ENCODE measurements around the gene CHI3L2. TPM values are rescaled to one million over a fixed set of nuclear protein-coding genes. Genes with fewer than 3 reads are reported as not detected.

CHI3L2 gene
- total RNA-seq, 6 donors from 2014 or later: 2.1 to 115 (median 21.3) TPM

- DNase-seq: no peak
- H3K27ac ChIP-seq: peak overlapping the region; percentile 59 to 93 (median 86)
- 84 to 86% methylated on average over 5 of the region's 5 CpGs for WGBS, 2 donors
- no peaks in the 10 kb centered on the region for H3K9me3 ChIP-seq
- no peak for ATAC-seq (ENCODE audit: low FRiP score in 2 of 2)
- H3K27me3 ChIP-seq: no peaks in the 10 kb centered on the region
- TF ChIP-seq POLR2A (IDR thresholded peaks at IDR 0.05) (no peak), CTCF (IDR thresholded peaks at IDR 0.05) (no peak), EP300 (IDR thresholded peaks at IDR 0.05) (no peak), POLR2AphosphoS5 (IDR thresholded peaks at IDR 0.05) (no peak)
- peaks cover 0 to 29% (median 15%) of the 10 kb centered on the region in 4 donors for H3K36me3 ChIP-seq
- H3K4me3 ChIP-seq: peak overlapping the region in 3 of 4 donors; percentile 27 to 46 (median 43)
- H3K4me1 ChIP-seq: peaks cover 39 to 87% (median 69%) of the 10 kb centered on the region in 4 donors
These were observed 28.7 kb upstream of the CHI3L2 start for GRCh38 chr1:111198836-111199235.

- H3K9me3 ChIP-seq: no peaks in the 10 kb centered on the region
- WGBS, 2 donors: 79 to 87% methylated on average over 3 of the region's 3 CpGs
- no peaks in the 10 kb centered on the region for H3K27me3 ChIP-seq
- H3K4me3 ChIP-seq: peak overlapping the region in 3 of 4 donors; percentile 27 to 46 (median 43)
- ATAC-seq (ENCODE audit: low FRiP score in 2 of 2) (no peak), DNase-seq (no peak)
- TF ChIP-seq CTCF (IDR thresholded peaks at IDR 0.05) (no peak), POLR2AphosphoS5 (IDR thresholded peaks at IDR 0.05) (no peak), POLR2A (IDR thresholded peaks at IDR 0.05) (no peak), EP300 (IDR thresholded peaks at IDR 0.05) (no peak)
- H3K27ac ChIP-seq: peak overlapping the region; percentile 59 to 93 (median 86)
- H3K36me3 ChIP-seq: peaks cover 0 to 29% (median 14%) of the 10 kb centered on the region in 4 donors
- H3K4me1 ChIP-seq: peaks cover 34 to 84% (median 66%) of the 10 kb centered on the region in 4 donors
These were observed 28.2 kb upstream of the CHI3L2 start for GRCh38 chr1:111199329-111199728.

- no peaks in the 10 kb centered on the region for H3K9me3 ChIP-seq
- TF ChIP-seq EP300 (IDR thresholded peaks at IDR 0.05): no peak
- peak in 3 of 4 donors; percentile 30 to 87 (median 52) for TF ChIP-seq POLR2A (IDR thresholded peaks at IDR 0.05)
- TF ChIP-seq POLR2AphosphoS5 (IDR thresholded peaks at IDR 0.05): peak in 1 of 2 donors; percentile 35
- TF ChIP-seq CTCF (IDR thresholded peaks at IDR 0.05): no peak
- ATAC-seq (ENCODE audit: low FRiP score in 2 of 2) (peak; percentile 47 to 52), DNase-seq (peak in 1 of 2 donors; percentile 91)
- peak within 1 kb of the TSS in 3 of 4 donors; percentile 27 to 46 (median 43) for H3K4me3 ChIP-seq
- no peaks in the 10 kb centered on the region for H3K27me3 ChIP-seq
- H3K36me3 ChIP-seq: peaks cover 0 to 27% (median 12%) of the 10 kb centered on the region in 4 donors
- WGBS, 2 donors: 56 to 58% methylated on average over 13 to 17 of the region's 17 CpGs
- H3K27ac ChIP-seq: peak within 1 kb of the TSS; percentile 59 to 93 (median 86)
- peaks cover 38 to 83% (median 65%) of the 10 kb centered on the region in 4 donors for H3K4me1 ChIP-seq
These were observed 27.4 kb upstream of the CHI3L2 start, which contains the start of gene DENND2D for GRCh38 chr1:111199881-111200801. DENND2D (minus strand) TSS chr1:111200646; CDS start chr1:111200459, 187 bp downstream.

GRCh38 chr1:111200802-111201161 lies 26.7 kb upstream of the CHI3L2 start:
- ATAC-seq (ENCODE audit: low FRiP score in 2 of 2) (no peak), DNase-seq (no peak)
- TF ChIP-seq EP300 (IDR thresholded peaks at IDR 0.05) (no peak), POLR2A (IDR thresholded peaks at IDR 0.05) (no peak), CTCF (IDR thresholded peaks at IDR 0.05) (no peak), POLR2AphosphoS5 (IDR thresholded peaks at IDR 0.05) (no peak)
- Histone ChIP-seq H3K9me3 (no peaks in the 10 kb centered on the region), H3K4me1 (peaks cover 40 to 85% (median 63%) of the 10 kb centered on the region in 4 donors), H3K27me3 (no peaks in the 10 kb centered on the region), H3K27ac (peak overlapping the region; percentile 59 to 93 (median 86)), H3K4me3 (peak overlapping the region in 3 of 4 donors; percentile 27 to 46 (median 43)), H3K36me3 (peaks cover 0 to 20% (median 9%) of the 10 kb centered on the region in 4 donors)
- WGBS, 2 donors: 28 to 49% methylated on average over 2 to 3 of the region's 3 CpGs

Data from upper lobe of left lung (tissue), 6 donors.